Activated CD4-positive, alpha-beta T cell treated with anti-CD3 and anti-CD28 coated beads, Interleukin-2, amount 50 U/mL, for 24 hours (primary cell): ENCODE measurements around the gene CPED1.

Experiments
- DNase-seq, 2 donors: peaks; one replicate each; pipeline ENCODE4 v3.0.0-alpha.2; 2020; ENCODE audit warnings: low read depth in 1 of 2, low spot score in 1 of 2

Gene CPED1

DNA sequence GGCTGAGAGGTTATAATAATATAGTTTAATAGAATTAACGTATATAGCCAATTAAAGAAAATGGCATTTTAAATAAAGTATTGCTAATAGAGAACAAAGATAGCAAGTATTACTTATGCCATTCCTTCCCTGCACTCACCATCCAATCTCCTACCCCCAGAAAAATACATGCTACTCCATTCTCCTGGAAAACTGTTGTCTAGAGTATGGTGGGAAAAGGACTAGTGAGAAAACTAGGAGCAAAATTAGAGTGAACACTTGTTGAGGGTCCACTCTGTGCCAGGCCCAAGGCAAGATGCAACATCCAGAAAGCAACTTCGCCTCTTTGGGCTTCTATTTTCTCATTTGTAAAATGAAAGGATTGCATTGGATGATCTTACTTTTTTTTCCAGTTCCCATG, 149.1 kb downstream of the CPED1 start:
- DNase-seq: no peak

DNA sequence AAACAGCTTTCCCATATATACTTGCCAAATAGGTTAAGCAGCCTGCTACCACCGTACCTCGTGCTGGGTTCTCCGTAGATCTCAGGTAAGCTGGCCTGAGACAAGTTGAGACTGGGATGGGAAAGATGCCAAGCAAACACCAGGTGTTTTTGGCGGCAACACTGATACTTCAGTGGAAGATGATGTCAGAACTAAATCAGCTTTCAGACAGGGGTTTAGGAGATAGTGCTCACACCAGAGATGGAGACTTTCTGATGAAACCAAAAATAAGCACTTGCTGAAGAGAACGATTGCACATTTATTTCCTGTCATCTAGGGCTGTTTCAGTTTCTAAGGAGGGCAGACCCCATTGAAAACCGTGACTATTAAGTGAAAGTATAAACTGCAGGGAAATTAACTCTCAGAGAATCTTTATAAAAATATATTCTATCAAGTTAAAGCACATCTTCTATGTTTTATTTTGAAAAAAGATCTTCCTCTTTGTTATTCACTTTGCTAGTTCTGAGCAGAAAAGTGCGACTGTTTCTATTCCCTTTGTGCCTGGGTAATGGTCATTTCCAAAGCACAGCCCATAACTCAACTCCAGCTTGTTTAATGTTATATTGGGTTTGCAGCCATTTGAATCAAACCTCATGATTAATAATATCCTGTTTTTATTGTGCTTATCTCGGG, 149.9 kb downstream of the CPED1 start:
- no peak for DNase-seq

DNA sequence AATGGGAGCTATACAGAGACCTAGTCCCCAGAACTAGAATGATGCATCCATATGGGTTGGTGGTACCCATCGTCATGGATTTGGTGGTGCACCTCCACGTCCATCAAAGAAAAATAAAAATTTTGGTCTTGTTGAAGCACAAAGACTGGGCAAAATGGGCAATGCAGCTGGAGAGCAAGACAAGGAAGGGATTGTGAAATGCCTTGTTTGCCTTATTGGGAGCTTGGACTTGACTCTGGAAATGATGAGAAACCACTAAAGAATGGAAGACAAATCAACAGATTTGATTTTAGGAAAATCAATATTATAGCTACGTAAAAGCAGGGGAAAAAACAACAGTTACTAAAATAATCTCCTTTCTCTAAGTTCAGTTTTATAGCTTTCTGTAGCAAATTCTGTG, 150.9 kb downstream of the CPED1 start:
- no peak for DNase-seq

DNA sequence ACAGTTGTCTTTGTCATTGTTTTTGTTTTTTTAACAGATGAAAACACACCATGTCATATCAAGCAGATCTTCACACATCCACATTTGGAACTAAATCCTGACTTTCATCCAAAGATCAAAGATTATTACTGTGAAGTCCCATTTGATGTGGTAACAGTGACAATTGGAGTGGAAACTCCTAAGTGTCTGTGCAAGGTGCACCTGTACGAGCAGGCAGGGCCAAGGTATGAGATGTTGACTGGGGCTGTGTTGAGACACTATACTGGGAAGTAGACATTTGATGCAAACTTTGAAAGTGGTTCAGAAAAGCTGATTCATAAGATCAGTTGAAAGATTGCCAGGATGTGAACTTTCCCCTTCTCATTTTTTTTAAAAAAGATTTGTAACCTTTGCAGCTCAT, 152.3 kb downstream of the CPED1 start:
- DNase-seq: peak in 1 of 2 donors; percentile 4

DNA sequence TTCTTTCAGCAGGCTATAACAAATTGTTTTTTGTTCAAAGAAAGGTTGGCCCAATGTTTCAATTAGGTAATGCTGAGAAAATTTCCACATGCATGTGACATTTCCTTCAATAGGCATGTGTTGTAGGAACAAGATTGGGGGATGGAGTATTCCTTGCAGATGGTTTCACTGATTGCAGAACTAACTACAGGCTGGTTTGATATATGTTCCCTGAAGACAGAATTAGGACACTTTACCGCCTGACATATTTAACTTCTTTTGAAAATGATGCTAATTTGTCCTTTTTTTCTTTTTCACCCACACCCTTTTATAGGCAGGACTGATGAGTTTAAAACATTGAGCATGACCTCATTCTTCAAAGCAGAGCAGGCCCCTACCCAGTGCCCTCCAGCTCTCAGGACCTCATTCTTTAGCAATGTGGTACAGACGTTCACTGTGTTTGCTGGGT, 163.3 kb downstream of the CPED1 start:
- no peak for DNase-seq

DNA sequence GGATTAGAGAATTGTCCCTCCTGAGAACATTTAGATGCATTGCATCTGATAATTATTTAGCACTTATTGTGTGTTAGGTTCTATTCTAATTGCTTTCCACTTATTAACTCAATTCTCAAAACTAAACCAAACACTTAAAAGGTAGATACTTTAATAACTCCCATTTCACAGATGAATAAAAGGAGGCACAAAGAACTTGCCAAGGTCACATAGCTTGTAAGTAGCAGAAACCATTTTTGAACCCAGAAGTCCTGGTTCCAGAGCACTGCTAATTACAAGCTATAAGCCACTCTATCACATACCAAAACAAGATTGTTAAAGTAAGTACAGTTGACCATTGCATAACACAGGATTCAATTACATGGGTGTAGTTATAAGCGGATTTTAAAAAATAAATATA, 164.9 kb downstream of the CPED1 start:
- no peak for DNase-seq

DNA sequence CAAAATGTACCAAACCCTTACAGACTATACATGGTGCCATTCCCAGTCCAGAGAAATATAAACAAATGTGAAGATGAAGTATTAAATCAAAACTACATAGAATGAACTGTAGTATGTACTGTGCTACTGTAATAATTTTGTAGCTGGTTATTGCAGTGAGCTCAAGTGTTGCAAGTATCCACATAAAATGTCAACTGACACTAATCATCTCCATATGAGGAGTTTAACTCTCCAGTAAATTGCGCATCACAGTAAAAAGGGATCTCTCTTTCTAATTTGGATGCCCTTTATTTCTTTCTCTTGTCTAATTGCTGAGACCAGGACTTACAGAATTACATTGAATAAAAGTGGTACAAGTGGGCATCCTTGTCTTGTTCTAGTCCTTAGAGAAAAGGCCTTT, 165.5 kb downstream of the CPED1 start:
- DNase-seq: no peak

DNA sequence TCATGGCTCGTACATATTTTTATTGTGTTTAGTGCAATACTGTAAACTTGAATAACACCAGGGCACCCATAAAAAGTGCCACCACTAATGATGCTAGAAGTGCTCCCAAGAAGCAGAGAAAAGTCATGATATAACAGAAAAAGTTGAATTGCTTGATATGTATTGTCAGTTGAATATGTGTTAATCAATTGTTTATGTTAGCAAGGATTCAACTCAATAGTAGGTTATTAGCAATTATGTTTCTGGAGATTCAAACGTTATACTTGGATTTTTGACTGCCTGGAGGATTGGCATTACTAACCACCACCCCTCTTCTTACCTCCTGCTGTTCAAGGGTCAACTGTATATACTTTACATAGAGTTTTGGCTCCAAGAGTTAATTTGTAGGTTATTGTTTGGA, 168.3 kb downstream of the CPED1 start:
- DNase-seq: no peak

DNA sequence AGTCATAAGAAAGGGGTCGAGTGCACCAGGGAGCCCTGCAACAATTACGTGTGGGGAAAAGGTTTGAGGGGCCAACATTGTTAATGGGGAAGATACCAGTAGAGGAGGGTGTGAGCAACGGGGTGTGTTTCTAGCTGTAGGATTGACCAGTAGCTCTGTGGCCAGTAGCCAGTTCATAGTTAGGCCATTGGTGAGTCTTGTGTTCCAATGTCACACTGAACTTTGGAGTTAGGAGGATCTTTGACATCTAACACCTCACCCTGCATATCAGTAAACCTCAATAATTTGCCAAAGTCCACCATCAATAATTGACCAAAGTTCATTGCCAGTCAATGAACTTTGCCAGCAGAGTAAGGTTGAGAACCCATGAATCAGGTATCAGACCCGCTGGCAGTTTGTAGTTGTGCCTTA, 168.8 kb downstream of the CPED1 start:
- no peak for DNase-seq

DNA sequence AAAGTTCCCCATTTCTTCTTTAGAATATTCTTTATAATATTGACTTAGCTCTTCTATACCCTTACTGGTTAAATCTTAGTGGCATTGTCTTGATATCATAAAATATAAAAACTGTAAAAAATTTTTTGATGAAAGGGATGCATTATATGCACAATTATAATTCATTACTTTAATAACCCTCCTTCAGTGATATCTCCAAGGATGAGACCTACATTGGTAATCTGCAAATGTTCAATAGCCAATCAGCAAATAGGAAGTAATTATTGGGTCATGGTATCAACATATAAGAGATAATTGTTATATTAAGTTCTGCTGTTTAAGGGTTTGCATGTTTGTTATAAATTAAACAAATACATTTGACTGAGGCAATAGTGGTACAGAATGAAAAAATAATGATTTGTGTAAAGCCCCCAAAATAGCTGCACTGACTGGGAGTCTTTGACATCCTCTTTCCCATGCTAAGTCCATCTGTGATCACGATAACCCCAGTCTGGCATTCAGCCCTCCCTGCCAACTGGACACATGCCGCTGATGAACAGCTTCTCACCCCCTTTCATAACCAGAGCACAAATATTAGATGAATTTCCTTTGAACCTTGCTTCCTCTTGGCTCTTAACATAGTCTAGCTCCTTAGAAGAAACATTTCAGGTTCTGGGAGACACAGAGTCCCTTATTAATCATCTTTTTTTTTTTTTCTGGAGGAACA, 169.5 kb downstream of the CPED1 start:
- DNase-seq: no peak

DNA sequence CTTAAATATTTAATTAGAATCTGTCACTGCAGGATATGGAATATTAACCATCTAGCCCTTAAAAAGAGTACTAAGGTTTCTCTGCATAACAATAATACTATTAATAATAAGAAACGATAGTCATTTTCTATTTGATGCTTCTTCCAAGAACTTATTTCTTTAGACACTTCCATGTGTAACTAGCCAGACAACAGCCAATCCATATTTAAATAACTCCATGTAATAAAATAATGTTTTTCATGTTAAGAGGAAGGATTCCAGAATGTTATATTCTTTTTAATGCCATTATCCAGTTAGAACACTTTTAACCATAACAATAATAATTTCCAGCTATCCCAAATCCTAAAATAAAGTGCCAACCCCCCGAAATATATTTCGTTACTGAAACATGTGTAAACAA, 170.2 kb downstream of the CPED1 start:
- DNase-seq: no peak

DNA sequence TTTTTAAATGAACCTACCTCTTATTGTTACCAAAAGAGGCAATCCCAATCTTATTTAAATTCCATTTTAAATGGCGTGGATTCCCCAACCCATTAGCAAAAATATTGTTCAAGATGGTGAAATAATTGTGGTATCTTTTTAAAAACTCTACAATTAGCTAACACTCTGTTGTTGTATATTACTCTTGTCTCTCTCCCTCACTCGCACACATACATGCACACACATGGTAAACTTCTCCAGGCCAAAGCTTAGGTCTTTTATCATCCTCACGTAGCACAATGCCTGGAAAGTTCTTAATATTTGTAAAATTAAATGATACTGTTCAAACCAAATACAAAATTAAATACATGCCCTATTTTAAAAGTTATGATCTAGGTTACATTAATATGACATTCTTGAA, 171.0 kb downstream of the CPED1 start:
- DNase-seq: no peak

DNA sequence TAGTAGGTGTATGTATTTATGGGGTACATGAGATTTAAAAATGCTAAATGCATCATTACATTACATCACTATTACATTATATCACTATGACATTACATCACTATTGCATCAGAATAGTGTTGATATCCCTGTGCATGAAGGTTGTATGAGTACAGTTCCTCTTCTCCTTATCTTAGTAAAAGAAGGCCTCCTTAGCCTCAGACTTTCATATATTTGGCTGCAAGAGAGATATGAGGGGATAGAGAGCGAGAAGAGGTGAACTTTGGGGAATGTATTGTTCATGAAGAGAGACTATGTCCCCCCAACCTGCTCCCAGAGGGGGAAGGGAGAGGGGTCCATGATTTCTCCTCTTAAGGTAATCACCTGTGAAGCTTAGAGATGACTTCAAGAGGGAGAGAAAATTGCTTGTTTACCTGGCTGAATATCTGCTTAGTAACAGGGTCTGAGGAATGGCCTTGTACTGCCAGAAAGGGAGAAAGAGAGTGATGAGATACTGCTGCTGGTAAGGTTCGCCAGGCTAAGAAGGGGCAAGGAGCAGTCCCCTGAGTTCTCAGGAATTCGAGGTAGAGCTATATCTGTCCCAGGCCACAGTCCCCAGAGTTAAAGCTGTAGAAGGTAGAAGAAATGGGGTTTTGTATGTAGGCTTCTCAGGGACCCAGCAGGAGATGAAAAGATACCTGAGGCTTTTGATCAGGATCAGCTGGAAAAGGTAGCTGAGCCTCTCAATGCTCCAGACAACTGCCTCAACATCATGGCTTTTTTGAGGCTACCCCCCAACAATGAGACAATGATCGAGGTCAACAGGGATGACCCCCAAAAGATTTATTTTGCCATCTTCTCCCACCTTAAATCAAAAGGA, 171.9 kb downstream of the CPED1 start:
- no peak for DNase-seq

DNA sequence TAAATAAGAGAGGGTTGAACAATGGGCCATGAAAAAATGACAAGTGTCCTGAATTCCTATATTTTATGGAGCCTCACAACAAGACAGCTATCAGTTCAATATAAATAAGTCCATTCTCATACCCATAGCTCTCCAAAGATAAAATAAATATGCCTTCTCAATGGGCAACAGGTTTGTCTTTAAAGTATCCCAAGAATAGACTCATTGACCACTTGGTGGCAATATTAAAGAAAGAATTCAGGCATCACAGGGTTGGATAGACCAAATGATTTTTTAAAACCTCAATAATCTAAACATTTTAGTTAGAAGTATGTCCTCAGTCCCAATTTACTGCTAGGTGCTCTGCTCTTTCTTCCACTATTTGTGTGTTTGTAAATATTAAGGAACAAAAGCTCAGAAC, 175.2 kb downstream of the CPED1 start:
- DNase-seq: no peak

DNA sequence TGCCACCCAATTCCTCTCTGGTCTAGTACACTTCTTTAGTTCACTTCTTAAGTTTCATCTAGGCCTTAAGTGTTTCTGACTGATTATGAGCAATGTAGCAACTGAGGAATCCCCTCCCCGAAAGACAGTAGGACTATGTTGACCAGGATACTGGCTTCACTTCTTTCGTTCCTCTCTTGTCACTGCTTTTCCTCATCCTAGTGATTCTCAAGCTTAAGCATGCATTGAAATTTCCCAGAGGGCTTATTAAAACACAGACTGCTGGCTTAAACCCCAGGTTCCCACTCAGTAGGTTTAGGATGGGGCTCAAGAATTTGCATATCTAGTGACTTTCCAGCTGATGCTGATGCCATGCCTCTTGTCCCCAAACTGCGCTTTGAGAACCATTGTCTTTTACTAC, 175.7 kb downstream of the CPED1 start:
- no peak for DNase-seq

DNA sequence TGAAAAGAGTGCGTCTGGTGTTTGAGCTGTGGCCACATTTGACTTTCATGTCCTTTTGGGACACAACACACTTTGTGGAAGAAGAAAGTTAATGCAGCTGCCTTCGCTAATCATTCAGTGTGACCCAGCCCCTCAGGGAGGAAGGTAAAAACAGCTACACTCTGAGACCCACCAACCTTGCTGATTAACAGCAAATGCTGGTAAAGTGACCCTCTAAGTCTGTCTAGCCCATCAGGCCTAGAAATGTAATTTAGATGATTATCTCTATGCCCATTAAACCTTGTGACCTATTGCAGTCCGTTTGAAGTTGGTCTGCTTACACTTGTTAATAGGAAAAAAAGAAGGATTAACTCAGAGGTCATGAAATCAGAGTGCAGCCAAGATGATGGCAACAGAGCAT, 178.4 kb downstream of the CPED1 start:
- DNase-seq: no peak

DNA sequence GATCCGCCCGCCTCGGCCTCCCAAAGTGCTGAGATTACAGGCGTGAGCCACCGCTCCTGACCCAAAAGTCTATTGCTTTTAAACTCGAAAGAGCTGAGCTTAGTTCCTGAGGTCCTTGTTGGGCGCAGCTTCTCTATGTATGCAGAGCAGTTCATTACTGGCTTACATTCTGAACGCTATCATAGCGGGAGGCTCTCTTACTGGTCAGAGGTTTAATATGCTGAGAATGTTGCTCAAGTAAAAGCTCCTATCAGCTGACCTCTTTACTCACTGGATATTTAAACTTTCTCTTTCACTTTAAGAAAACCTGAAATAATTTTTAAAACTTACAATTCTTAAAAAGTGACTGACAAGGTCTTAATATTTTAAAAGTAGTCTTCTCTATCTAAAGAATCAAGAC, 179.5 kb downstream of the CPED1 start:
- no peak for DNase-seq

DNA sequence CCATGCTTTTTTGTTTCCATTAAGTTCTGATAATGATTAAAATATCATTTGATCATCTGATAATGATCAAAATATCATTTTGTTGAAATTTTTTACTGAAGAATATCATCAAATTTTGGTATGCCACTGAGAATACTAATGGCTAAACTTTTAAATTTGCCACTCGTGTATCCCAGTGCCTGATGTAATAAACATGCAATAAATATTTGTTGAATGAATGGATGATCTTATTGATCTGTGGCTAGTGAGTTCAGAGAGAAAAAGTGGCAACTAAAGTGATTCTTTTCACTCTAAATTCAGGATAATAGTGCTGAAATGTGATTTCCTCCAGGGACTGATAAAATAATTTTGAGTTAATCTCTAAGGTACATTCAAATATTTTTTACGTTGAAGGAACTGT, 181.0 kb downstream of the CPED1 start:
- no peak for DNase-seq

DNA sequence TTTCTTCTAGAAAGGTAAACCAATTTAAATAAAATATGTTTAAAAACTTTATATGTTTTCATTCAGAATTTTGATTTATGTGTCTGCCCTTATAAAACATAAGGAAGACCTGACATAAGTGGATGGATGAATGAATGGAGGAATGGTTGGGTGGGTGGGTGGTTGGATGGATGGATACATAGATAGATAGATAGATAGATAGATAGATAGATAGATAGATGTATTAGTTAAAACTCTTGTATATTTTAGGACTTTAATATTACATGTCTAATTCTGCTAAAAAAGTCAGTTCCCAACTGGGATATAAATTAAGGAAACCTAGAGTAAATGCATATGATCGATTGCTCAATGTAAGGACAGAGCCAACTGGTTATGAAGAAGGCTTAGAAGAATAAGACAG, 184.0 kb downstream of the CPED1 start:
- no peak for DNase-seq

DNA sequence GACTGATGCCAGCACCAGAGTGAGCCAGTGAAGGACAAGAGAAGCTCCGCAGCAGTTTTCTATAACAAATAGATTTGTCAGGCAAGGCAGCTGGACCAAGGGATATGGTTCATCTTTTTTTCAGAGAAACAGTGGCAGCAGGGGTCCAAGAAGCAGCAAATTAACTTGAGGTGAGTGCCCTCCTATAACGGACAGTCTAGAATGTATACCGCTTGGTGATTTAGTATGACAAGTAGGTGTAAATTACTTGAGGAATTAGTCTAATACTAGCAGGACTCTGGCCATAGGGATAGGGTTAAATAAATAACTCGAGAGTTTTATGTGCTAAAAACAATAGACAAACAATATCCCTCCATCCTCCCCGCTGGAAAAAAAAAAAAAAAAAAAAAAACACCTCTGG, 187.3 kb downstream of the CPED1 start:
- no peak for DNase-seq

DNA sequence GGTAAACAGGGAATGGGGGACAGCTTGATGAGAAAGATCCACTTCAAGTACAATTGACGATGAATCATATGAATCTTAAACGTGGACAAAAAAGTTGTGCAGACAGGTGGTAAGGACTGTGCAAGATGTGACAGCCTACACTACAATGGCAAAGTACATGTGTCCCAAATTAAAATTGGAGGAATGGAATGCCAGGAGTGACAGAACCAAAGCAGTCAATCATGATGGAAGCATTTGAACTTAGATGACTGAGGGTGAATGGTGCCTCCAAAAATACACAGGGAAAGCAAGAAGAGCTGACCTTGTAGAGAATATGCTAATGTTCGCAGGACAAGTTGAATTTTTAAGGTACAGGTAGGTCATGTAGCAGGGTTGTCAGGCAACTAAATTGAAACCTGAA, 189.9 kb downstream of the CPED1 start:
- no peak for DNase-seq

DNA sequence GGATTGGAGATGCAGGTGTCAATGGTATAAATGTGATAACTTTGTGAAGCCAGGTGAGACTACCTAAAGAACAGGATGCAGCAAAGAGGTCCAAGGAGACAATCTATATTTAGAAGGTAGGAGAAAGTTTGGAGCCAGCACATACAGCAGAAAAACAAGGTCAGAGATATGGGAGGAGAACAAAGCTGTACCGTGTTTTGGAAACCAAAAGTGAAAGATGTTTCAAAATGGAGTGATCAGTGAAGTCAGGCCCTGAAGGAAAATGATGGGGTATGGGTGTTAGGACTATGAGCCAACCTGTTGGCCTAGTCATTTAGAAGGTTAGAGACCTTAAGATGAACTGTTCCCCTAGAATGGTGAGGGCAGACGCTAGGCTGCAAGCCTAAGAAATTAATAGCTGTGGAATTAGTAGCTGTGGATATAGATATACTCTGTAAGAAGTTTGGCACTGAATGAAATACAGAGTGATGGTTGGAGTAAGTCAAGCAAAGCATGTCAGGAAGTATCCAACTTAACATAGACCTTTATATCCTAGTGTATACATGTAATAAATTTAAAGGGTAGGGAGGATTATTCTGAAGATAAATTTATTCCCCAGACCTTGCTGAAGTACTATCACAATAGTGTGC, 190.5 kb downstream of the CPED1 start:
- no peak for DNase-seq
